ENCODE results near the gene OR4K1. TPM values are rescaled to one million over a fixed set of nuclear protein-coding genes. Genes with fewer than 3 reads are reported as not detected.
"Not testable (repeated sequence)": the region's sequence is repeated elsewhere in the genome, so short reads cannot be mapped to it uniquely, and the experiment has no call there.

OR4K1 gene
- total RNA-seq, 3 donors from 2014 or later: not detected

- TF ChIP-seq, protein P1, sequence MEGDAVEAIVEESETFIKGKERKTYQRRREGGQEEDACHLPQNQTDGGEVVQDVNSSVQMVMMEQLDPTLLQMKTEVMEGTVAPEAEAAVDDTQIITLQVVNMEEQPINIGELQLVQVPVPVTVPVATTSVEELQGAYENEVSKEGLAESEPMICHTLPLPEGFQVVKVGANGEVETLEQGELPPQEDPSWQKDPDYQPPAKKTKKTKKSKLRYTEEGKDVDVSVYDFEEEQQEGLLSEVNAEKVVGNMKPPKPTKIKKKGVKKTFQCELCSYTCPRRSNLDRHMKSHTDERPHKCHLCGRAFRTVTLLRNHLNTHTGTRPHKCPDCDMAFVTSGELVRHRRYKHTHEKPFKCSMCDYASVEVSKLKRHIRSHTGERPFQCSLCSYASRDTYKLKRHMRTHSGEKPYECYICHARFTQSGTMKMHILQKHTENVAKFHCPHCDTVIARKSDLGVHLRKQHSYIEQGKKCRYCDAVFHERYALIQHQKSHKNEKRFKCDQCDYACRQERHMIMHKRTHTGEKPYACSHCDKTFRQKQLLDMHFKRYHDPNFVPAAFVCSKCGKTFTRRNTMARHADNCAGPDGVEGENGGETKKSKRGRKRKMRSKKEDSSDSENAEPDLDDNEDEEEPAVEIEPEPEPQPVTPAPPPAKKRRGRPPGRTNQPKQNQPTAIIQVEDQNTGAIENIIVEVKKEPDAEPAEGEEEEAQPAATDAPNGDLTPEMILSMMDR (IDR thresholded peaks at IDR 0.05): no peak
- DNase-seq (no peak), ATAC-seq (no peak)
- H3K4me1 ChIP-seq (ENCODE audit: low read depth): no peaks in the 10 kb centered on the region
- H3K36me3 ChIP-seq (ENCODE audit: low read depth): no peaks in the 10 kb centered on the region
- intact Hi-C loops (cut with DNase I, micrococcal nuclease): no loop called here
- no peak overlapping the region for H3K4me3 ChIP-seq
- peaks cover 28% of the 10 kb centered on the region for H3K9me3 ChIP-seq
Observed at GRCh38 chr14:19947413-19948090, 16.8 kb downstream of the OR4K1 start.

DNA sequence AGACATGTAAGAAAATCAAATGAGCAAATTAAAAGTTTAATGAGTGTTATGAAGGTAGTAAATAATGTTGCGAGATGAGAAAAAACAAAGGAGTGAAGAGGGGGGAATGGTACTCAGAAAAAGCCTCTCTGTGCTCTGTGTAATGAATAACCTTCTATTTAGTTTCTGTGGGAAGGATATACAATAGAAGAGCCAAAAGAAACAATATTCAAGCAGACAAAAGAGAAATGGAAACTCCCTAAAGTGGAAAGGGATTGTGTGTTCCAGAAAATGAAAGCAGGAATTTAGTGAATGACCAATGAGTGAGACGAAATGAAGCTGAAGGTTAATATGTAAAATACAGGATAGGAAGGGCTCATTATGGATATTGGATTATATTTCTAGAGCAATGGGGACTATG, 18.5 kb downstream of the OR4K1 start:
- intact Hi-C loops (cut with DNase I, micrococcal nuclease): no loop called here
- ATAC-seq: no peak
- no peak for DNase-seq
- TF ChIP-seq, protein P1 (IDR thresholded peaks at IDR 0.05): no peak
- Histone ChIP-seq H3K9me3 (peaks cover 22% of the 10 kb centered on the region), H3K4me3 (no peak overlapping the region), H3K36me3 (ENCODE audit: low read depth) (no peaks in the 10 kb centered on the region), H3K4me1 (ENCODE audit: low read depth) (no peaks in the 10 kb centered on the region)

DNA sequence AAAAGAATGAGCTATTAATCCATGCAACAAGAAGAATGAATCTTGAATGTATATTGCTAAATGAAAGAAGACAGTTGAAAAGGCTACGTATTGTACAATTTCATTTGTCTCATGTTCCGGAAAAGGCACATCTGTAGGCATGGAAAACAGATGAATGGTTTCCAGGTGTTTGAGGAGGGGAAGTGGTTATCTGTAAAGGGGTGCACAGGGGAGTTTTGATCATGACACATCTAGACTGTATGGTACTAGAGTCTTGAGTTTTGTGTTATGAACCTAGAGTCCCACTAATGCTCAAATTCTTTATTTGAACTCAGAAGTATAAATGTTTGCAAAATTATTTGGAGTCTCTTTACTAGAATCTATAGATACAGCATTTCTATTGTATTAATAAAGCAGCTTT, 39.0 kb downstream of the OR4K1 start:
- DNase-seq; H3K4me1 ChIP-seq (ENCODE audit: low read depth); ATAC-seq; H3K4me3 ChIP-seq; H3K36me3 ChIP-seq (ENCODE audit: low read depth); intact Hi-C loops (cut with DNase I, micrococcal nuclease): not testable (repeated sequence)
- H3K9me3 ChIP-seq: peaks cover 21% of the 10 kb centered on the region

DNA sequence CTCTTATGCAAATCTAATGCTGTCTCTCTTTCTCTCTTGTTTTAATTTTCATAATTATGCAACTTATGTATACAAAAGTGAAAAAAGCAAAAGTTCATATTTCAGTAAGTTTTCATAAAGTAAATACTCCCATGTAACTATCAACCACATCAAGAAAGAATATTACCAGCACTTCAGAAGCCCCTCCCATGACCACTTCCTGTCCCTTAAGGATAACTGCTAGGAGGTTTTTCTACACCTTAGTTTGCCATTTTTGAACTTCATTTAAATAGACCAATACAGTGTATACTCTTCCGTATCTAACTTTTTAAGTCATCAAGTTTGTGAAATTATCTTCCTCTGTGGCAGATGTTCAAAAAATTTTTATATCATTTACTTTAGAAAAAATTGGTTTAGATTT, 44.1 kb downstream of the OR4K1 start:
- peak in 1 of 3 donors; percentile 3 for DNase-seq
- Histone ChIP-seq H3K4me3 (no peak overlapping the region), H3K36me3 (ENCODE audit: low read depth) (no peaks in the 10 kb centered on the region), H3K4me1 (ENCODE audit: low read depth) (no peaks in the 10 kb centered on the region), H3K9me3 (peaks cover 16% of the 10 kb centered on the region)
- intact Hi-C loops (cut with DNase I, micrococcal nuclease): no loop called here
- ATAC-seq: peak; percentile 34
- TF ChIP-seq, protein P1 (IDR thresholded peaks at IDR 0.05): no peak

GRCh38 chr14:19975291-19975690, 44.6 kb downstream of the OR4K1 start, which contains the start of gene OR4K15:
Gene OR4K15 (plus strand): TSS chr14:19975591. CDS start chr14:19975591, 0 bp downstream.
- TF ChIP-seq, protein P1 (IDR thresholded peaks at IDR 0.05): no peak
- Histone ChIP-seq H3K36me3 (ENCODE audit: low read depth) (no peaks in the 10 kb centered on the region), H3K4me1 (ENCODE audit: low read depth) (no peaks in the 10 kb centered on the region), H3K4me3 (no peak within 1 kb of the TSS), H3K9me3 (peaks cover 16% of the 10 kb centered on the region)
- intact Hi-C loops (cut with DNase I, micrococcal nuclease): no loop called here
- DNase-seq (no peak), ATAC-seq (no peak)

Other genes with a start within 250 kb of the OR4K1 start
- not detected for gene OR11H2, start 217.0 kb upstream of the OR4K1 start, total RNA-seq
- gene OR4Q3, start 187.3 kb upstream of the OR4K1 start, total RNA-seq: not detected
- gene OR4M1, start 157.4 kb upstream of the OR4K1 start, total RNA-seq: not detected
- gene OR4N2, start 127.1 kb upstream of the OR4K1 start, total RNA-seq: not detected
- gene OR4K2, start 55.8 kb upstream of the OR4K1 start, total RNA-seq: not detected
- not detected for gene OR4K5, start 10.3 kb upstream of the OR4K1 start, total RNA-seq
- gene OR4K15, start 44.7 kb downstream of the OR4K1 start, total RNA-seq: not detected
- gene OR4Q2, start 71.2 kb downstream of the OR4K1 start, total RNA-seq: not detected
- gene OR4K14, start 88.4 kb downstream of the OR4K1 start, total RNA-seq: not detected
- gene OR4K13, start 105.1 kb downstream of the OR4K1 start, total RNA-seq: not detected
- gene OR4L1, start 129.1 kb downstream of the OR4K1 start, total RNA-seq: not detected
- not detected for gene OR4K17, start 179.8 kb downstream of the OR4K1 start, total RNA-seq
- gene OR4N5, start 207.9 kb downstream of the OR4K1 start, total RNA-seq: not detected